WERI-Rb-1 (cell line): ENCODE results near the gene NCK2.

Experiments
- DNase-seq: peaks from one replicate; pipeline ENCODE4 v3.0.0-alpha.2; 2020
- H3K27ac ChIP-seq: fragments of 250-450 bp; sonication (Bioruptor Pico); 2 replicates; pipeline ENCODE4 v1.5.1; 2020; ENCODE audit warnings: mild to moderate bottlenecking, moderate library complexity
- H3K27me3 ChIP-seq: fragments of 250-450 bp; sonication (Bioruptor Pico); 2 replicates; pipeline ENCODE4 v1.5.1; 2021; ENCODE audit warnings: mild to moderate bottlenecking, low read depth, moderate library complexity; ENCODE audit not compliant: insufficient read depth, severe bottlenecking
- H3K36me3 ChIP-seq: fragments of 250-450 bp; sonication (Bioruptor Pico); 2 replicates; pipeline ENCODE4 v1.5.1; 2020; ENCODE audit warnings: mild to moderate bottlenecking, moderate library complexity
- H3K4me3 ChIP-seq: 2 replicates; pipeline ENCODE4 v1.5.1; 2011; ENCODE audit warnings: low read depth, mild to moderate bottlenecking, control low read depth, low read length
- H3K9me3 ChIP-seq: fragments of 250-450 bp; sonication (Bioruptor Pico); 2 replicates; pipeline ENCODE4 v1.5.1; 2021; ENCODE audit warnings: mild to moderate bottlenecking, moderate library complexity; ENCODE audit not compliant: severe bottlenecking
- TF ChIP-seq, protein P1 (sequence below): IDR thresholded peaks from 2 replicates; pipeline ENCODE4 v1.5.1; 2011; ENCODE audit warnings: low read depth, mild to moderate bottlenecking, control low read depth, inconsistent platforms, low read length

NCK2 gene

DNA sequence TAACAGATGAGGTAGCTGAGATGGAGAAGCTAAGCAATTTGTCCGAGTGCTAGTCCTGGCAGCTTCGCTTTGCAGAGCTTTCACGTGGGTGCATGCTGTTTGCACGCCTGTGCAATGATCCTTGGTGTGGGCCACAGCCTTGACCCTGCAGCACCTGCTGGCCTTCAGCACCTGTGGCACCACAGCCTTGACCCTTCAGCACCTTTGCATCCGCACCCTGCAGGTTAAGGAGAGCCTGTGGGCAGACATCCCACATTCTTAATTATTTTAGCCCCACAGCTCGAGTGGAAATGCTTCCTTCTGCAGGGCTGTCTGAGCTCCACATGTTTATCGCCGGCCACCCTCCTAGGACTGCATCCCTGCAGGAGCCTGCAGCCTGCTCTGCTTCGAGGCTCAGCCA is 19.3 kb downstream of the NCK2 start:
- Histone ChIP-seq H3K36me3 (no peaks in the 10 kb centered on the region; the same call in none of the 2 replicates), H3K27ac (no peak overlapping the region), H3K9me3 (no peaks in the 10 kb centered on the region), H3K4me3 (no peak overlapping the region), H3K27me3 (no peaks in the 10 kb centered on the region)
- TF ChIP-seq, protein P1, sequence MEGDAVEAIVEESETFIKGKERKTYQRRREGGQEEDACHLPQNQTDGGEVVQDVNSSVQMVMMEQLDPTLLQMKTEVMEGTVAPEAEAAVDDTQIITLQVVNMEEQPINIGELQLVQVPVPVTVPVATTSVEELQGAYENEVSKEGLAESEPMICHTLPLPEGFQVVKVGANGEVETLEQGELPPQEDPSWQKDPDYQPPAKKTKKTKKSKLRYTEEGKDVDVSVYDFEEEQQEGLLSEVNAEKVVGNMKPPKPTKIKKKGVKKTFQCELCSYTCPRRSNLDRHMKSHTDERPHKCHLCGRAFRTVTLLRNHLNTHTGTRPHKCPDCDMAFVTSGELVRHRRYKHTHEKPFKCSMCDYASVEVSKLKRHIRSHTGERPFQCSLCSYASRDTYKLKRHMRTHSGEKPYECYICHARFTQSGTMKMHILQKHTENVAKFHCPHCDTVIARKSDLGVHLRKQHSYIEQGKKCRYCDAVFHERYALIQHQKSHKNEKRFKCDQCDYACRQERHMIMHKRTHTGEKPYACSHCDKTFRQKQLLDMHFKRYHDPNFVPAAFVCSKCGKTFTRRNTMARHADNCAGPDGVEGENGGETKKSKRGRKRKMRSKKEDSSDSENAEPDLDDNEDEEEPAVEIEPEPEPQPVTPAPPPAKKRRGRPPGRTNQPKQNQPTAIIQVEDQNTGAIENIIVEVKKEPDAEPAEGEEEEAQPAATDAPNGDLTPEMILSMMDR, result no peak
- no peak for DNase-seq

DNA sequence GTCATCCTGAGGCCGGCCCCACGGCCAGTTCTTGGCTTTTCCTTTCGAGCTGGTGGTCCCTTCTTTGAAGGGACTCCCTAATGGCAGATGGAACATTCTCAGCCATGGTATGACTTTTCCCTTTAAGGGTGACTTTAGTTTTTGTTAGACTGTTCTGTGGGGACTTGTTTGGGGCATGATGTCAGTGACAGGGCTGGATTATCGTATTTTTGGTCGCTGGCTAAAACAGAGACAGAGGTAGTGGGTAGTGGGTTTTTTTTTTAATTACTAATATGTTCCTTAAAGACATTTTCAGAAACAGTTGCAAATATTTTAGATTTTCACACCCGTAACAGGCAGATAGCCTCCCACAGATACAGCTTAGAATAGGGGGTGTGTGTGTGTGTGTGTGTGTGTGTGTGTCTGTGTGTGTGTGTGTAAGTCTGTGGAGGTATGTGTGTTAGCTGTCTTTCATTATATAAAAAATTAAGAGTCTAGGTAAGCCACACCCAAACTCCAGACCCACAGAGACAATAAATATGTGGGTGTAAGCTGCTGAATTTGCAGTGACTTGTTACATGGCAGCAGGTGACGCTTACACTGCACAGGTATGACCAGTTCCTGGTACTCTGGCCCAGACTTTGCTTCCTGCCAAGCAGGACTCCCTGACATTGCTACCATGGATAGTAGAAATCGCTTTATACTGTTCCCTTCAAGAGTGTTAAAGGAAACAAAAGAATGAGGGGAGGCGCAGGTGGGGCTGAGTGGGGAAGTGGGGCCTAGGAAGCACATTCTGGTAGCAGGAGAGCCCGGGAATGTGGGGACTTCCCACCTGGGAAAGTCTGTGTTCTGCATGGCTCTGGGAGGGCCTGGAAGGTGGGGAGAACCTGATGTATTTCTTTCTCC is 20.9 kb downstream of the NCK2 start:
- no peaks in the 10 kb centered on the region; the same call in none of the 2 replicates for H3K36me3 ChIP-seq
- no peak overlapping the region for H3K27ac ChIP-seq
- no peaks in the 10 kb centered on the region for H3K27me3 ChIP-seq
- no peak for DNase-seq
- no peak overlapping the region for H3K4me3 ChIP-seq
- no peaks in the 10 kb centered on the region for H3K9me3 ChIP-seq
- TF ChIP-seq, protein P1, result no peak

DNA sequence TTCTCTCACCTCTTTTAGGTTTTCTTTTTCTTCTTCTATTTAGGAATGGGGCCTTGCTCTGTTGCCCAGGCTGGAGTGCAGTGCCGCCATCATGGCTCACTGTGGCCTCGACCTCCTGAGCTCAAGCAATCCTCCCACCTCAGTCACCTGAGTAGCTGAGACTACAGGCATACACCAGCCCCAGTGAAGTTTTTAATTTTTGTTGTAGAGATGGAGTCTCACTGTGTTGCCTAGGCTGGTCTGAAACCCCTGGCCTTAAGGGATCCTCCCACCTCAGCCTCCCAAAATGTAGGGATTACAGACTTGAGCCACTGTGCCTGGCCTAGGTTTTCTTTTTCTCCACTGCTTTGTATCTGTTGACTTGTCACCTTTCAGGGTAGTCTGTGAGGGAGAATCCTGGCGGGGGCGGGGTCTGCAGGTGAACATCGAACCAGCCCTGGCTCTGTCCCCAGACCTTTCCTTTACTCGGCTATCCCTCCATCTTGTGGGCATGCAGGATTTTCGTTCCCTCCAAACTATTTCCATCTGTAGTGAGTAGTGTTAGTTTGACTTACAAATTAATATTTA is 21.7 kb downstream of the NCK2 start:
- no peak overlapping the region for H3K4me3 ChIP-seq
- H3K9me3 ChIP-seq, result no peaks in the 10 kb centered on the region
- no peak overlapping the region for H3K27ac ChIP-seq
- no peaks in the 10 kb centered on the region for H3K27me3 ChIP-seq
- no peaks in the 10 kb centered on the region; the same call in none of the 2 replicates for H3K36me3 ChIP-seq
- TF ChIP-seq, protein P1, result no peak
- DNase-seq, result no peak

DNA sequence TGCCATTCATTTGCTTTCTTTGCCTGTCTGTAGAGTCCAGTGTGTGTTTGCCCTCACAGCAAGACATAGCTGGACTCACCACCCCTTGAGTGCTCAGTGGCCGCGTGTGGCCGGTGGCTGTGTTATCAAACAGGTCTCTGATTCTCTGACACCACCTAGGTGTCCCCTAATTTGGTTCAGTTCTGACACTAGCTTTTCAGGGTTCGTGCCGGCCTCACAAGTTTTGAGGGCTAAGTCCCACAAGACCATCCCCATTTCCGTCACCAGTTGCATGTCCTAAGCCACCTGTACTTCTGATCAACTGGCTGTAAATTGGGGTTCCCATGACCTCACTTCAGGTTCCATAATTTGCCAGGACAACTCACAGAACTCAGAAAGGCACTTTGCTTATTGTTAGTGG is 23.5 kb downstream of the NCK2 start:
- TF ChIP-seq, protein P1, result no peak
- Histone ChIP-seq H3K36me3 (no peaks in the 10 kb centered on the region; the same call in none of the 2 replicates), H3K9me3 (no peaks in the 10 kb centered on the region), H3K27me3 (no peaks in the 10 kb centered on the region), H3K4me3 (no peak overlapping the region), H3K27ac (no peak overlapping the region)
- DNase-seq, result no peak

DNA sequence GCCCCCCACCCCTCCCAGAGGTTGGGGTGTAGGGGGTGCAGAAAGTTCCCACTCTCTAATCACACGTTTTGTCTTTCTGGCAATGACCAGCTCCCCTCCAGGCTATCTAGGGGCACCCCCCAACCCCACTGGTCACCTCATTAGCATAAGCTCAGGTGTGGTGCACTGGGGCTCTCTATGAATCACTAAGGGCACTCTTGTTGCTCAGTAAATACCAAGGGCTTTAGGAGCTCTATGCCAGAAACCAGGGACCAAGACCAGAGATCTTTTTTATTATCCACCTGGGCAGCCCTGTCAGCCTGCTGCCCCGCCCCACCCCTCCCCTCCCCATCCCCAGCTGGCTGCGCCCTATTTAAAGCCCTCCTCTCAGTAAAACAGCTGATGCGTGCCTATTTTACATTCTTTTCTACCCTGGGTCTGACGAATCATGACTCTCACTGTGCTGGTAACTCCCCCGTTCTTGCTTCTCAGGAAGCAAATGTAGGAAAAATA is 24.3 kb downstream of the NCK2 start:
- no peak for DNase-seq
- Histone ChIP-seq H3K27me3 (no peaks in the 10 kb centered on the region), H3K27ac (no peak overlapping the region), H3K36me3 (no peaks in the 10 kb centered on the region; the same call in none of the 2 replicates), H3K4me3 (no peak overlapping the region), H3K9me3 (no peaks in the 10 kb centered on the region)
- TF ChIP-seq, protein P1, result no peak
